ENCODE results near the gene ATG3. TPM values are rescaled to one million over a fixed set of nuclear protein-coding genes. Genes with fewer than 3 reads are reported as not detected.

ATG3 gene
- total RNA-seq, 2 experiments from 2014 or later, result 84.6 to 109 TPM

GRCh38 chr3:112505907-112506306 lies 55.9 kb downstream of the ATG3 start:
- no TSS peak for BruUV-seq (replicated peaks)
- no peaks in the 10 kb centered on the region for H3K9me2 ChIP-seq (ENCODE audit: insufficient read depth, low read length)
- POLR2A ChIA-PET, result interaction anchor here (0.9 to 1.0 kb wide), 2 partner anchors 9 to 193 kb away, joined by 3 read pairs; no protein-coding TSS in a partner anchor
- no peak overlapping the region for H3K27ac ChIP-seq (ENCODE audit: low read depth, low read length, poor library complexity, severe bottlenecking)
- intact Hi-C loops (cut with micrococcal nuclease; ENCODE audit: unreplicated experiment), result no loop called here
- H3K4me1 ChIP-seq (ENCODE audit: insufficient read depth, low read length, poor library complexity, severe bottlenecking), result peaks cover 11% of the 10 kb centered on the region
- no peak for TF ChIP-seq EZH2phosphoT487 (IDR thresholded peaks at IDR 0.05; ENCODE audit: borderline replicate concordance, low read depth, low read length)
- TF ChIP-seq, protein P1, sequence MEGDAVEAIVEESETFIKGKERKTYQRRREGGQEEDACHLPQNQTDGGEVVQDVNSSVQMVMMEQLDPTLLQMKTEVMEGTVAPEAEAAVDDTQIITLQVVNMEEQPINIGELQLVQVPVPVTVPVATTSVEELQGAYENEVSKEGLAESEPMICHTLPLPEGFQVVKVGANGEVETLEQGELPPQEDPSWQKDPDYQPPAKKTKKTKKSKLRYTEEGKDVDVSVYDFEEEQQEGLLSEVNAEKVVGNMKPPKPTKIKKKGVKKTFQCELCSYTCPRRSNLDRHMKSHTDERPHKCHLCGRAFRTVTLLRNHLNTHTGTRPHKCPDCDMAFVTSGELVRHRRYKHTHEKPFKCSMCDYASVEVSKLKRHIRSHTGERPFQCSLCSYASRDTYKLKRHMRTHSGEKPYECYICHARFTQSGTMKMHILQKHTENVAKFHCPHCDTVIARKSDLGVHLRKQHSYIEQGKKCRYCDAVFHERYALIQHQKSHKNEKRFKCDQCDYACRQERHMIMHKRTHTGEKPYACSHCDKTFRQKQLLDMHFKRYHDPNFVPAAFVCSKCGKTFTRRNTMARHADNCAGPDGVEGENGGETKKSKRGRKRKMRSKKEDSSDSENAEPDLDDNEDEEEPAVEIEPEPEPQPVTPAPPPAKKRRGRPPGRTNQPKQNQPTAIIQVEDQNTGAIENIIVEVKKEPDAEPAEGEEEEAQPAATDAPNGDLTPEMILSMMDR (conservative IDR thresholded peaks at IDR 0.05; ENCODE audit: low read length), result no peak
- peaks cover 13% of the 10 kb centered on the region for H3K9me3 ChIP-seq (ENCODE audit: low read length)
- CTCF ChIA-PET (ENCODE audit: unreplicated experiment), result no interaction called here
- H3K36me3 ChIP-seq (ENCODE audit: insufficient read depth, low read length), result no peaks in the 10 kb centered on the region; the same call in 1 of the 2 replicates
- no peaks in the 10 kb centered on the region for H3K79me2 ChIP-seq (ENCODE audit: insufficient read depth, low read depth, low read length)
- DNase-seq (ENCODE audit: low spot score), result no peak
- H3K4me2 ChIP-seq (ENCODE audit: low read length), result no peak overlapping the region
- H4K20me1 ChIP-seq (ENCODE audit: insufficient read depth, low read length), result no peaks in the 10 kb centered on the region
- no peak overlapping the region for H2AFZ ChIP-seq (ENCODE audit: low read length)
- H3K4me3 ChIP-seq (ENCODE audit: low read depth, low read length, poor library complexity, severe bottlenecking), result no peak overlapping the region

DNA sequence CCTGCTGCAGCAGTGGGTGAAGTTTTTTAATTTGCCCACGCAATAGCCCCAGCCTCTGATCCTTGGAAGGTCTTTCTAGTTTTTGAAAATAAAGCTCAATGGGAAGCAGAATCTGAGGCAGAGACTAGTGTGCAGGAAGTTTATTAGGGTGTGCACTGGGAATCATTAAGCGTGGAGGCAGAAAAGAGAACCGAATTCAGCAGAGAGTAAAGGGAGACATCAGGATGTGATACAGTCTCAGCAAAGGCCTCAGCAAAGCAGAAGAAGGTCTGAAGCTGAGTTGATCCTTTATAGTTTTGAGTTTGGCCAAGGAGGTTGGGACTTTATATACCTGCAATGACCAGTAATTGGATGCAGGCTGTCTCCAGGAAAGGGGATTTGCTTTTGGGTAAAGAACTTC lies 57.6 kb downstream of the ATG3 start:
- Histone ChIP-seq H3K4me1 (ENCODE audit: insufficient read depth, low read length, poor library complexity, severe bottlenecking) (peaks cover 25% of the 10 kb centered on the region), H3K27ac (ENCODE audit: low read depth, low read length, poor library complexity, severe bottlenecking) (no peak overlapping the region), H3K79me2 (ENCODE audit: insufficient read depth, low read depth, low read length) (no peaks in the 10 kb centered on the region), H2AFZ (ENCODE audit: low read length) (0 out of 2 replicates have a peak overlapping the region, but pooled peaks have one; percentile 22), H4K20me1 (ENCODE audit: insufficient read depth, low read length) (no peaks in the 10 kb centered on the region), H3K4me2 (ENCODE audit: low read length) (no peak overlapping the region), H3K4me3 (ENCODE audit: low read depth, low read length, poor library complexity, severe bottlenecking) (no peak overlapping the region), H3K9me2 (ENCODE audit: insufficient read depth, low read length) (no peaks in the 10 kb centered on the region), H3K36me3 (ENCODE audit: insufficient read depth, low read length) (no peaks in the 10 kb centered on the region), H3K9me3 (ENCODE audit: low read length) (no peaks in the 10 kb centered on the region)
- TF ChIP-seq, protein P1 (conservative IDR thresholded peaks at IDR 0.05; ENCODE audit: low read length), result no peak
- no peak for TF ChIP-seq EZH2phosphoT487 (IDR thresholded peaks at IDR 0.05; ENCODE audit: borderline replicate concordance, low read depth, low read length)
- intact Hi-C loops (cut with micrococcal nuclease; ENCODE audit: unreplicated experiment), result no loop called here
- no peak for DNase-seq (ENCODE audit: low spot score)
- no TSS peak for BruUV-seq (replicated peaks)
- ChIA-PET POLR2A (interaction anchor here (0.6 to 2.1 kb wide), 4 partner anchors 11 to 45 kb away, joined by 3 to 8 read pairs (median 4); no protein-coding TSS in a partner anchor), CTCF (ENCODE audit: unreplicated experiment) (no interaction called here)

DNA sequence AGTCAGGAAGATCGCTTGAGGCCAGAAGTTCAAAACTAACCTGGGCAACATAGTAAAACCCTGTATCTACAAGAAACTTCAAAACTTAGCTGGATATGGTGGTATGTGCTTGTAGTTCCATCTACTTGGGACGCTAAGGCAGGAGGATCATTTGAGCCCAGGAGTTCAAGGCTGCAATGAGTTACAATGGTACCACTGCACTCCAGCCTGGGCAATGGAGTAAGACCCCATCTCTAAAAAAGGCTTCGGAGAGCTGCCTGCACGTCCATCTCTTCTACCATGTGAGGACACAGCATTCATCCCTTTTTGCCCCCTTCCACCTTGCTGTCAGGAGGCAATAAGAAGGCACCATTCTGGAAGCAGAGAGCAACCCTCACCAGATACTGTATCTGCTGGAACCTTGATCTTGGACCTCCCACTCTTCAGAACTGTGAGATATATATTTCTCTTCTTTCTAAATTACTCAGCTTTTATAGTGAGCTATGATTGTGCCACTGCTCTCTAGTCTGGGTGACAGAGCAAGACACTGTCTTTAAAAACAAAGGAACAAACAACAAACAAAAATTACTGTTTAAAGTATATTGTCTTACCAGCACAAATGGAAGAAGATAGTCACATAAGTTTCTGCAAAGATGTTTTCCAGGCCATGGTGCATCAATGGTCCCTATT lies 58.3 kb downstream of the ATG3 start:
- Histone ChIP-seq H2AFZ (ENCODE audit: low read length) (0 out of 2 replicates have a peak overlapping the region, but pooled peaks have one; percentile 22), H3K36me3 (ENCODE audit: insufficient read depth, low read length) (no peaks in the 10 kb centered on the region), H3K4me2 (ENCODE audit: low read length) (no peak overlapping the region), H3K9me2 (ENCODE audit: insufficient read depth, low read length) (no peaks in the 10 kb centered on the region), H3K79me2 (ENCODE audit: insufficient read depth, low read depth, low read length) (peaks cover 6% of the 10 kb centered on the region; the same call in 1 of the 2 replicates), H3K4me3 (ENCODE audit: low read depth, low read length, poor library complexity, severe bottlenecking) (no peak overlapping the region), H4K20me1 (ENCODE audit: insufficient read depth, low read length) (no peaks in the 10 kb centered on the region), H3K9me3 (ENCODE audit: low read length) (no peaks in the 10 kb centered on the region), H3K27ac (ENCODE audit: low read depth, low read length, poor library complexity, severe bottlenecking) (no peak overlapping the region), H3K4me1 (ENCODE audit: insufficient read depth, low read length, poor library complexity, severe bottlenecking) (peaks cover 29% of the 10 kb centered on the region)
- BruUV-seq (replicated peaks), result no TSS peak
- POLR2A ChIA-PET, result interaction anchor here (0.6 to 2.1 kb wide), 5 partner anchors 10 to 45 kb away, joined by 3 to 8 read pairs (median 3); no protein-coding TSS in a partner anchor
- TF ChIP-seq, protein P1 (conservative IDR thresholded peaks at IDR 0.05; ENCODE audit: low read length), result no peak
- CTCF ChIA-PET (ENCODE audit: unreplicated experiment), result no interaction called here
- no peak for DNase-seq (ENCODE audit: low spot score)
- intact Hi-C loops (cut with micrococcal nuclease; ENCODE audit: unreplicated experiment), result no loop called here
